Measurements from ENCODE around the gene WDR75. TPM values are rescaled to one million over a fixed set of nuclear protein-coding genes. Genes with fewer than 3 reads are reported as not detected.

The WDR75 gene
- total and polyA plus RNA-seq, 2 of the 13 experiments (the other 11 are each of a cell fraction or from before 2014, with no cell fraction given) = 63.0 to 74.1 TPM

- TF ChIP-seq, protein P1, sequence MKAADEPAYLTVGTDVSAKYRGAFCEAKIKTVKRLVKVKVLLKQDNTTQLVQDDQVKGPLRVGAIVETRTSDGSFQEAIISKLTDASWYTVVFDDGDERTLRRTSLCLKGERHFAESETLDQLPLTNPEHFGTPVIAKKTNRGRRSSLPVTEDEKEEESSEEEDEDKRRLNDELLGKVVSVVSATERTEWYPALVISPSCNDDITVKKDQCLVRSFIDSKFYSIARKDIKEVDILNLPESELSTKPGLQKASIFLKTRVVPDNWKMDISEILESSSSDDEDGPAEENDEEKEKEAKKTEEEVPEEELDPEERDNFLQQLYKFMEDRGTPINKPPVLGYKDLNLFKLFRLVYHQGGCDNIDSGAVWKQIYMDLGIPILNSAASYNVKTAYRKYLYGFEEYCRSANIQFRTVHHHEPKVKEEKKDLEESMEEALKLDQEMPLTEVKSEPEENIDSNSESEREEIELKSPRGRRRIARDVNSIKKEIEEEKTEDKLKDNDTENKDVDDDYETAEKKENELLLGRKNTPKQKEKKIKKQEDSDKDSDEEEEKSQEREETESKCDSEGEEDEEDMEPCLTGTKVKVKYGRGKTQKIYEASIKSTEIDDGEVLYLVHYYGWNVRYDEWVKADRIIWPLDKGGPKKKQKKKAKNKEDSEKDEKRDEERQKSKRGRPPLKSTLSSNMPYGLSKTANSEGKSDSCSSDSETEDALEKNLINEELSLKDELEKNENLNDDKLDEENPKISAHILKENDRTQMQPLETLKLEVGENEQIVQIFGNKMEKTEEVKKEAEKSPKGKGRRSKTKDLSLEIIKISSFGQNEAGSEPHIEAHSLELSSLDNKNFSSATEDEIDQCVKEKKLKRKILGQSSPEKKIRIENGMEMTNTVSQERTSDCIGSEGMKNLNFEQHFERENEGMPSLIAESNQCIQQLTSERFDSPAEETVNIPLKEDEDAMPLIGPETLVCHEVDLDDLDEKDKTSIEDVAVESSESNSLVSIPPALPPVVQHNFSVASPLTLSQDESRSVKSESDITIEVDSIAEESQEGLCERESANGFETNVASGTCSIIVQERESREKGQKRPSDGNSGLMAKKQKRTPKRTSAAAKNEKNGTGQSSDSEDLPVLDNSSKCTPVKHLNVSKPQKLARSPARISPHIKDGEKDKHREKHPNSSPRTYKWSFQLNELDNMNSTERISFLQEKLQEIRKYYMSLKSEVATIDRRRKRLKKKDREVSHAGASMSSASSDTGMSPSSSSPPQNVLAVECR (CRISPR knock-in tag; IDR thresholded peaks at IDR 0.05; ENCODE audit: borderline replicate concordance) = no peak
- TF ChIP-seq SRSF4 (IDR thresholded peaks at IDR 0.05; ENCODE audit: low read depth, low read length, poor library complexity, severe bottlenecking) (no peak), ZNF788 (CRISPR knock-in tag; IDR thresholded peaks at IDR 0.05; ENCODE audit: borderline replicate concordance) (no peak), CEBPG (CRISPR knock-in tag; IDR thresholded peaks at IDR 0.05) (no peak; the same call in 1 of the 2 replicates), ATF1 (CRISPR knock-in tag; IDR thresholded peaks at IDR 0.05) (peak; percentile 12; the same call in 1 of the 2 replicates), ARNTL (CRISPR knock-in tag; IDR thresholded peaks at IDR 0.05) (no peak), ZSCAN25 (CRISPR knock-in tag; IDR thresholded peaks at IDR 0.05) (no peak), ZNF232 (CRISPR knock-in tag; IDR thresholded peaks at IDR 0.05; ENCODE audit: borderline replicate concordance) (no peak), RBAK (CRISPR knock-in tag; IDR thresholded peaks at IDR 0.05) (no peak), FOXA3 (CRISPR knock-in tag; IDR thresholded peaks at IDR 0.05) (peak; percentile 67), HDAC2 (CRISPR knock-in tag; IDR thresholded peaks at IDR 0.05) (0 out of 2 replicates have a peak, but pooled peaks have one; percentile 38), ZNF557 (CRISPR knock-in tag; IDR thresholded peaks at IDR 0.05) (no peak), ZFY (CRISPR knock-in tag; IDR thresholded peaks at IDR 0.05) (no peak), ZNF746 (CRISPR knock-in tag; IDR thresholded peaks at IDR 0.05) (no peak), HMGXB3 (CRISPR knock-in tag; IDR thresholded peaks at IDR 0.05; ENCODE audit: borderline replicate concordance) (no peak)
- TF ChIP-seq, protein P2, sequence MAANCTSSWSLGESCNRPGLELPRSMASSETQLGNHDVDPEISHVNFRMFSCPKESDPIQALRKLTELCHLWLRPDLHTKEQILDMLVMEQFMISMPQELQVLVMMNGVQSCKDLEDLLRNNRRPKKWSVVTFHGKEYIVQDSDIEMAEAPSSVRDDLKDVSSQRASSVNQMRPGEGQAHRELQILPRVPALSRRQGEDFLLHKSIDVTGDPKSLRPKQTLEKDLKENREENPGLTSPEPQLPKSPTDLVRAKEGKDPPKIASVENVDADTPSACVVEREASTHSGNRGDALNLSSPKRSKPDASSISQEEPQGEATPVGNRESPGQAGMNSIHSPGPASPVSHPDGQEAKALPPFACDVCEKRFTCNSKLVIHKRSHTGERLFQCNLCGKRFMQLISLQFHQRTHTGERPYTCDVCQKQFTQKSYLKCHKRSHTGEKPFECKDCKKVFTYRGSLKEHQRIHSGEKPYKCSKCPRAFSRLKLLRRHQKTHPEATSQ (CRISPR knock-in tag; IDR thresholded peaks at IDR 0.05; ENCODE audit: borderline replicate concordance) = no peak; the same call in 1 of the 2 replicates
- TF ChIP-seq, protein P3, sequence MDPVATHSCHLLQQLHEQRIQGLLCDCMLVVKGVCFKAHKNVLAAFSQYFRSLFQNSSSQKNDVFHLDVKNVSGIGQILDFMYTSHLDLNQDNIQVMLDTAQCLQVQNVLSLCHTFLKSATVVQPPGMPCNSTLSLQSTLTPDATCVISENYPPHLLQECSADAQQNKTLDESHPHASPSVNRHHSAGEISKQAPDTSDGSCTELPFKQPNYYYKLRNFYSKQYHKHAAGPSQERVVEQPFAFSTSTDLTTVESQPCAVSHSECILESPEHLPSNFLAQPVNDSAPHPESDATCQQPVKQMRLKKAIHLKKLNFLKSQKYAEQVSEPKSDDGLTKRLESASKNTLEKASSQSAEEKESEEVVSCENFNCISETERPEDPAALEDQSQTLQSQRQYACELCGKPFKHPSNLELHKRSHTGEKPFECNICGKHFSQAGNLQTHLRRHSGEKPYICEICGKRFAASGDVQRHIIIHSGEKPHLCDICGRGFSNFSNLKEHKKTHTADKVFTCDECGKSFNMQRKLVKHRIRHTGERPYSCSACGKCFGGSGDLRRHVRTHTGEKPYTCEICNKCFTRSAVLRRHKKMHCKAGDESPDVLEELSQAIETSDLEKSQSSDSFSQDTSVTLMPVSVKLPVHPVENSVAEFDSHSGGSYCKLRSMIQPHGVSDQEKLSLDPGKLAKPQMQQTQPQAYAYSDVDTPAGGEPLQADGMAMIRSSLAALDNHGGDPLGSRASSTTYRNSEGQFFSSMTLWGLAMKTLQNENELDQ (CRISPR knock-in tag; IDR thresholded peaks at IDR 0.05; ENCODE audit: borderline replicate concordance) = no peak
Measured at GRCh38 chr2:189522435-189523151, 81.3 kb downstream of the WDR75 start (continued).
